ENCODE results near the gene UBE2Q2.

DNA sequence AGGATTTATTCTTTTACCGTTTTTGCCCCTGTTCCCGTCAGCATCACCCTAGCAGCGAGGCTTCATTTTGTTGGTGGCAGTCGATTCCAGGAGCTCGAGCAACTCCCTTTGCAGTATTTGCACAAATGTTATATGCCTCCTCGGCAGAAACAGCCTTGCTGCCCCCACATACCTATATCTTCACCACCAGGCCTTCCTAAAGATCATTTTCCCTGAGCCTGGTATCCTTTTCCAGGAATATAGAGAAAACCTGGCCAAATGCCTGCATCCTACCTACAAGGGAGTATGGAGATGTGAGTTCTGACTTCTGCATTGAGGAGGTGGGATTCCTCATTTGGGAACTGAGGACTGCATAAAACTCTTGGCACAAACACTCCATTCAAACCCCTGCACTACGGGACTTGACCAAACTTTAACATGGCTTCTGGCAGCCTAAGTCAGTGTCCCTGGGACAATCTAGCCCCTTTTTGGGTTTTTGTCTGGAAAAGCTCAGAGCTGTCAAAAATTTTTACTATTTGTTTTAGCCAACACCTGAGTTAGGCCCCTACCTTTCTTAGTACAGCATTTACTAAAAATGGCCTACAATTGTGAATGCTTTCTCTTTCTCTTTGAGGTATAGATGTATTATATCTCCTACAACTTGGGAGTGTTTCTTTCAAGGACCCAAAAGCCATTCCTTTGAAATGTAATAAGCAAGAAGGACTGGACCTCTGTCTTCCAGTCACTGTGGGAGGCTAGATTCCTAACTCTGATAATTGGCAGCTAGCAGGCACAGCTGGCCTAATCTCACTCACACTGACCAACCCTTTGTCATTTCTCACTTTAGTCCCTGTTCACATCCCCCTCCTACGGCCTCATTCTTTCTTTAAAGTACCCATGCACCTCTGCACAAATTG, 12.1 kb upstream of the UBE2Q2 start:
- no peak for TF ChIP-seq CHD2 (IDR thresholded peaks at IDR 0.05; ENCODE audit: low read length, partially characterized antibody)
- TF ChIP-seq TEAD4 (IDR thresholded peaks at IDR 0.05; ENCODE audit: borderline replicate concordance, insufficient read depth): no peak
- TF ChIP-seq FOSL2 (IDR thresholded peaks at IDR 0.05; ENCODE audit: borderline replicate concordance, low read depth): no peak
- no peak for TF ChIP-seq CTCF (IDR thresholded peaks at IDR 0.05)
- TF ChIP-seq GABPA (IDR thresholded peaks at IDR 0.05; ENCODE audit: low read depth): no peak
